ENCODE data around the gene ENKD1.

ENKD1 gene

GRCh38 chr16:67676516-67676915, 10.0 kb upstream of the ENKD1 start:
- Histone ChIP-seq H4K20me1 (peaks cover 0 to 15% (median 0%) of the 10 kb centered on the region in 11 experiments; a peak in 1 of 22 replicates), H3K9ac (no peak overlapping the region), H3K36me3 (peaks cover 15 to 44% (median 28%) of the 10 kb centered on the region in 11 experiments), H3K4me3 (no peak overlapping the region), H3K4me2 (peak overlapping the region in 10 of 11 experiments; percentile 1 to 67 (median 40); a peak in 14 of 22 replicates), H3K9me3 (replicated peaks in 1 of 11) (no peaks in the 10 kb centered on the region), H3K27ac (no peak overlapping the region), H3K4me1 (peaks cover 38 to 57% (median 49%) of the 10 kb centered on the region in 10 experiments), H3K27me3 (no peaks in the 10 kb centered on the region)
- no peak for TF ChIP-seq Cebpa-rat (IDR thresholded peaks at IDR 0.05)

- H3K36me3 ChIP-seq = peaks cover 11 to 38% (median 23%) of the 10 kb centered on the region in 11 experiments
These were observed 9.4 kb upstream of the ENKD1 start for GRCh38 chr16:67675999-67676398.

GRCh38 chr16:67675579-67675935, 9.0 kb upstream of the ENKD1 start:
- TF ChIP-seq Cebpa-rat (IDR thresholded peaks at IDR 0.05) = no peak
- H3K9ac ChIP-seq = no peak overlapping the region
- peak overlapping the region in 2 of 11 experiments; percentile 81 to 86; a peak in 3 of 22 replicates for H3K4me2 ChIP-seq
- peaks cover 7 to 34% (median 20%) of the 10 kb centered on the region in 11 experiments; a peak in 20 of 22 replicates for H3K36me3 ChIP-seq
- H3K4me3 ChIP-seq = no peak overlapping the region
- H3K27me3 ChIP-seq = no peaks in the 10 kb centered on the region
- peaks cover 38 to 57% (median 49%) of the 10 kb centered on the region in 10 experiments for H3K4me1 ChIP-seq
- H3K27ac ChIP-seq = no peak overlapping the region
- H4K20me1 ChIP-seq = peaks cover 0 to 8% (median 0%) of the 10 kb centered on the region in 11 experiments; a peak in 1 of 22 replicates
- H3K9me3 ChIP-seq (replicated peaks in 1 of 11) = no peaks in the 10 kb centered on the region

More at GRCh38 chr16:67675999-67676398, 9.4 kb upstream of the ENKD1 start:
- Histone ChIP-seq H3K9ac (no peak overlapping the region), H3K4me3 (no peak overlapping the region), H3K4me2 (no peak overlapping the region), H3K4me1 (peaks cover 38 to 57% (median 49%) of the 10 kb centered on the region in 10 experiments), H3K27ac (no peak overlapping the region), H3K9me3 (replicated peaks in 1 of 11) (no peaks in the 10 kb centered on the region), H3K27me3 (no peaks in the 10 kb centered on the region), H4K20me1 (peaks cover 0 to 11% (median 0%) of the 10 kb centered on the region in 11 experiments; a peak in 1 of 22 replicates)
- TF ChIP-seq Cebpa-rat (IDR thresholded peaks at IDR 0.05) = no peak

- peaks cover 38 to 57% (median 49%) of the 10 kb centered on the region in 10 experiments for H3K4me1 ChIP-seq
- H3K4me2 ChIP-seq = peak overlapping the region; percentile 66 to 86 (median 80)
- H3K9ac ChIP-seq = peak overlapping the region in 10 of 11 experiments; percentile 38 to 70 (median 64); a peak in 15 of 22 replicates
- peaks cover 0 to 8% (median 0%) of the 10 kb centered on the region in 11 experiments; a peak in 1 of 22 replicates for H4K20me1 ChIP-seq
- peaks cover 2 to 28% (median 15%) of the 10 kb centered on the region in 11 experiments; a peak in 18 of 22 replicates for H3K36me3 ChIP-seq
- no peaks in the 10 kb centered on the region for H3K9me3 ChIP-seq (replicated peaks in 1 of 11)
- no peak for TF ChIP-seq Cebpa-rat (IDR thresholded peaks at IDR 0.05)
- H3K4me3 ChIP-seq = no peak overlapping the region
- peak overlapping the region; percentile 45 to 80 (median 72); a peak in 19 of 22 replicates for H3K27ac ChIP-seq
- H3K27me3 ChIP-seq = no peaks in the 10 kb centered on the region
These were observed 8.5 kb upstream of the ENKD1 start for GRCh38 chr16:67674851-67675578.

GRCh38 chr16:67673712-67674580, 7.4 kb upstream of the ENKD1 start:
- peaks cover 42 to 64% (median 56%) of the 10 kb centered on the region in 10 experiments for H3K4me1 ChIP-seq
- no peaks in the 10 kb centered on the region for H3K9me3 ChIP-seq (replicated peaks in 1 of 11)
- peak overlapping the region; percentile 50 to 80 (median 72); a peak in 21 of 22 replicates for H3K27ac ChIP-seq
- H3K9ac ChIP-seq = peak overlapping the region; percentile 38 to 70 (median 64)
- peak overlapping the region in 4 of 10 experiments; percentile 7 to 32 (median 22); a peak in 2 of 20 replicates for H3K4me3 ChIP-seq
- no peak for TF ChIP-seq Cebpa-rat (IDR thresholded peaks at IDR 0.05)
- peak overlapping the region; percentile 66 to 86 (median 80) for H3K4me2 ChIP-seq
- H3K27me3 ChIP-seq = no peaks in the 10 kb centered on the region
- H4K20me1 ChIP-seq = peaks cover 0 to 8% (median 0%) of the 10 kb centered on the region in 11 experiments; a peak in 1 of 22 replicates
- peaks cover 0 to 23% (median 13%) of the 10 kb centered on the region in 11 experiments; a peak in 11 of 22 replicates for H3K36me3 ChIP-seq

GRCh38 chr16:67672739-67673662, 6.5 kb upstream of the ENKD1 start:
- H3K27ac ChIP-seq = peak overlapping the region in 10 of 11 experiments; percentile 50 to 80 (median 70); a peak in 21 of 22 replicates
- no peaks in the 10 kb centered on the region for H3K27me3 ChIP-seq
- peaks cover 51 to 73% (median 64%) of the 10 kb centered on the region in 10 experiments for H3K4me1 ChIP-seq
- TF ChIP-seq Cebpa-rat (IDR thresholded peaks at IDR 0.05) = no peak
- no peaks in the 10 kb centered on the region for H3K9me3 ChIP-seq (replicated peaks in 1 of 11)
- H4K20me1 ChIP-seq = peaks cover 0 to 8% (median 0%) of the 10 kb centered on the region in 11 experiments; a peak in 2 of 22 replicates
- H3K4me3 ChIP-seq = no peak overlapping the region
- H3K4me2 ChIP-seq = peak overlapping the region; percentile 52 to 84 (median 78)
- peaks cover 0 to 18% (median 11%) of the 10 kb centered on the region in 11 experiments; a peak in 10 of 22 replicates for H3K36me3 ChIP-seq
- H3K9ac ChIP-seq = peak overlapping the region; percentile 2 to 64 (median 53); a peak in 18 of 22 replicates

- Histone ChIP-seq H3K4me3 (no peak overlapping the region), H4K20me1 (peaks cover 0 to 4% (median 0%) of the 10 kb centered on the region in 11 experiments; a peak in 2 of 22 replicates), H3K9me3 (replicated peaks in 1 of 11) (no peaks in the 10 kb centered on the region), H3K4me2 (no peak overlapping the region; a peak in 1 of 22 replicates), H3K9ac (no peak overlapping the region), H3K27me3 (no peaks in the 10 kb centered on the region), H3K36me3 (peaks cover 0 to 13% (median 7%) of the 10 kb centered on the region in 11 experiments; a peak in 8 of 22 replicates), H3K27ac (no peak overlapping the region), H3K4me1 (peaks cover 57 to 72% (median 64%) of the 10 kb centered on the region in 10 experiments)
- no peak for TF ChIP-seq Cebpa-rat (IDR thresholded peaks at IDR 0.05)
These were observed 5.8 kb upstream of the ENKD1 start for GRCh38 chr16:67672306-67672705.
